ENCODE measurements around the gene DCAF4L1. TPM values are rescaled to one million over a fixed set of nuclear protein-coding genes. Genes with fewer than 3 reads are reported as not detected.

Gene DCAF4L1, protein sequence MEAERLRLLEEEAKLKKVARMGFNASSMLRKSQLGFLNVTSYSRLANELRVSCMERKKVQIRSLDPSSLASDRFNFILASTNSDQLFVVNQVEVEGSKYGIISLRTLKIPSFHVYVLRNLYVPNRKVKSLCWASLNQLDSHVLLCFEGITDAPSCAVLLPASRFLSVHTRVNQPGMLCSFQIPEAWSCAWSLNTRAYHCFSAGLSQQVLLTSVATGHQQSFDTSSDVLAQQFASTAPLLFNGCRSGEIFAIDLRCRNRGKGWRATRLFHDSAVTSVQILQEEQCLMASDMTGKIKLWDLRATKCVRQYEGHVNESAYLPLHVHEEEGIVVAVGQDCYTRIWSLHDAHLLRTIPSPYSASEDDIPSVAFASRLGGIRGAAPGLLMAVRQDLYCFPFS
- total RNA-seq (2012; rRNA removed) = under 0.01 and 0.18 TPM in 2 replicates
- 0.03 and 0.07 TPM in 2 replicates for polyA plus RNA-seq (2012; rRNA removed)
- 0.01 and 0.02 TPM in 2 replicates for polyA plus RNA-seq (2012; cell fraction: cytosol; rRNA removed)
- polyA plus RNA-seq (2012; cell fraction: nucleus; rRNA removed; ENCODE audit: low replicate concordance) = 0.26 and 0.30 TPM in 2 replicates
- Bru-seq, nascent RNA = percentile 25 among the genes with signal in this experiment
- percentile 51 among the genes with signal in this experiment for BruChase-seq, experiment 1, labeled RNA remaining after a 6-hour chase
- percentile 52 among the genes with signal in this experiment for BruChase-seq, experiment 2, labeled RNA remaining after a 2-hour chase
- long read RNA-seq = 0 reads

DNA sequence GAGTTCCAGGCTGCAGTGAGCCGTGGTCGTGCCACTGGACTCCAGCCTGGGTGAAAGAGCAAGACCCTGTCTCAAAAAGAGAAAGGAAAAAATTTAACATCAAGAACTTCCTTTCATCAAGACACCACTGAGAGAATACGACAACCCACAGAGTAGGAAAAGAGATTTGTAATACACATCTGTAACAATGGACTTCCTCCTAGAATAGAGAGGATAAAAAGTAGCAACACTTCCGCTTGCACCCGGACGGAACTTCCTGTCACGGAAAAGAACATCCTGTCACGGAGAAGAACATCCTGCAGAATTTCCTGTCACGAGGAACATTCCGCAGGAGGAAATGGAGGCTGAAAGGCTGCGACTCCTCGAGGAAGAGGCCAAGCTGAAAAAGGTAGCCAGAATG is at the start of gene DCAF4L1:
Gene DCAF4L1, plus strand, starts transcription at position 301 of the 400 bp plus-strand sequence. Its CDS starts 37 bp downstream, at position 338.
- no peak within 1 kb of the TSS for H4K91ac ChIP-seq (ENCODE audit: insufficient read depth, low read depth, low read length)
- no peak within 1 kb of the TSS for H2BK15ac ChIP-seq (ENCODE audit: low read depth, low read length)
- no peak within 1 kb of the TSS for H3K56ac ChIP-seq (ENCODE audit: extremely low read depth, insufficient read depth, low read length)
- no peak within 1 kb of the TSS for H2BK20ac ChIP-seq (ENCODE audit: low read depth, low read length)
- peaks cover 4% of the 10 kb centered on the region; the same call in 1 of the 2 replicates for H3K4me1 ChIP-seq (ENCODE audit: control insufficient read depth, insufficient read depth, low read length)
- no peak within 1 kb of the TSS for H3K4ac ChIP-seq (ENCODE audit: low read depth, low read length)
- no peak within 1 kb of the TSS for H4K8ac ChIP-seq (ENCODE audit: low read depth in 2 of 2, low read length in 2 of 2)
- CTCF ChIA-PET = no interaction called here
- DNase-seq = no peak
- no peaks in the 10 kb centered on the region for H3K27me3 ChIP-seq (ENCODE audit: control insufficient read depth, insufficient read depth, low read length)
- H3K4me3 ChIP-seq (ENCODE audit: insufficient read depth, low read depth, low read length) = no peak within 1 kb of the TSS
- no peaks in the 10 kb centered on the region for H3K36me3 ChIP-seq (ENCODE audit: control insufficient read depth, insufficient read depth, low read length)
- H2BK5ac ChIP-seq (ENCODE audit: low read depth, low read length, poor library complexity, severe bottlenecking) = no peak within 1 kb of the TSS
- H3K9me1 ChIP-seq (ENCODE audit: insufficient read depth, low read length) = no peaks in the 10 kb centered on the region
- peak within 1 kb of the TSS; percentile 35 for H2AFZ ChIP-seq (replicated peaks; ENCODE audit: low read length, poor library complexity)
- H3K79me1 ChIP-seq (ENCODE audit: low read depth in 1 of 2, low read length in 2 of 2) = no peaks in the 10 kb centered on the region
- H3K14ac ChIP-seq (replicated peaks; ENCODE audit: low read depth, low read length) = no peak within 1 kb of the TSS
- H4K20me1 ChIP-seq (ENCODE audit: insufficient read depth, low read length) = no peaks in the 10 kb centered on the region
- H3K27ac ChIP-seq (ENCODE audit: insufficient read depth, low read length) = no peak within 1 kb of the TSS
- H2AK5ac ChIP-seq (ENCODE audit: low read depth, low read length) = no peak within 1 kb of the TSS
- H3K4me2 ChIP-seq (ENCODE audit: low read depth, low read length) = no peak within 1 kb of the TSS
- no peak for ATAC-seq (ENCODE audit: low read depth)
- H2AK9ac ChIP-seq (replicated peaks; ENCODE audit: low read depth, low read length, poor library complexity) = no peak within 1 kb of the TSS
- no peak within 1 kb of the TSS for H4K5ac ChIP-seq (ENCODE audit: low read depth, low read length)
- H3K18ac ChIP-seq (ENCODE audit: low read depth, low read length) = no peak within 1 kb of the TSS
- H2BK120ac ChIP-seq (ENCODE audit: low read depth, low read length) = no peak within 1 kb of the TSS
- no TSS peak for BruUV-seq (replicated peaks)
- no peak within 1 kb of the TSS for H3K9ac ChIP-seq (ENCODE audit: low read depth, low read length)
- intact Hi-C loops (cut with micrococcal nuclease) = no loop called here
- in situ Hi-C loops (cut with MboI; ENCODE audit: low sequenced_read_pairs) = no loop called here
- no peaks in the 10 kb centered on the region for H3K9me3 ChIP-seq (ENCODE audit: control insufficient read depth, insufficient read depth, low read length)
- whole genome bisulfite sequencing, 2 experiments (ENCODE audit: extremely low coverage in 2 of 2, insufficient read length in 1 of 2) = 91% methylated on average over 9 of the region's 12 CpGs; no CpG with 5 or more reads in 1 of the 2 experiments
- POLR2A ChIA-PET (ENCODE audit: unreplicated experiment) = no interaction called here
- dilution Hi-C loops (cut with HindIII; ENCODE audit: low sequenced_read_pairs, unreplicated experiment) = no loop called here
- TF ChIP-seq RCOR1 (IDR thresholded peaks at IDR 0.05; ENCODE audit: insufficient replicate concordance, low read length) (no peak), MAFK (IDR thresholded peaks at IDR 0.05; ENCODE audit: low read depth, low read length) (no peak), MXI1 (IDR thresholded peaks at IDR 0.05; ENCODE audit: borderline replicate concordance, low read depth, low read length) (no peak), CEBPB (IDR thresholded peaks at IDR 0.05; ENCODE audit: low read depth, low read length) (no peak), BHLHE40 (IDR thresholded peaks at IDR 0.05; ENCODE audit: low read depth, low read length) (no peak)
- no peak within 1 kb of the TSS for H3K23ac ChIP-seq (ENCODE audit: low read depth, low read length)

Data from IMR-90 (cell line).